Measurements from ENCODE around the gene SLC16A12. TPM values are rescaled to one million over a fixed set of nuclear protein-coding genes. Genes with fewer than 3 reads are reported as not detected.

SLC16A12 gene
- total and polyA plus RNA-seq, 2 donors (not counting 3 experiments of a cell fraction or from before 2014, with no cell fraction given), result not detected

GRCh38 chr10:89463846-89464537, 71.4 kb downstream of the SLC16A12 start:
- BruUV-seq (replicated peaks), result no TSS peak
- intact Hi-C loops (cut with micrococcal nuclease) (no loop called here), dilution Hi-C loops (cut with MboI; ENCODE audit: extremely low pct_ligation_motif_present, low sequenced_read_pairs) (no loop called here)
- no peak overlapping the region for H2AFZ ChIP-seq (ENCODE audit: low read depth, low read length)
- H3K9me3 ChIP-seq (replicated peaks; ENCODE audit: control insufficient read depth, insufficient read depth, low read length), result no peaks in the 10 kb centered on the region
- H3K36me3 ChIP-seq (ENCODE audit: control insufficient read depth in 2 of 2, extremely low read depth in 1 of 2, insufficient read depth in 2 of 2, low read length in 2 of 2), result no peaks in the 10 kb centered on the region
- H4K20me1 ChIP-seq (replicated peaks; ENCODE audit: control insufficient read depth, extremely low read depth, insufficient read depth, low read length), result no peaks in the 10 kb centered on the region
- no peaks in the 10 kb centered on the region for H3K79me2 ChIP-seq (ENCODE audit: control insufficient read depth, insufficient read depth, low read length)
- ChIA-PET CTCF (no interaction called here), POLR2A (no interaction called here)
- H3K27me3 ChIP-seq (ENCODE audit: control insufficient read depth in 2 of 2, insufficient read depth in 2 of 2, low read length in 2 of 2), result no peaks in the 10 kb centered on the region
- peaks cover 7% of the 10 kb centered on the region for H3K4me1 ChIP-seq (ENCODE audit: control insufficient read depth, extremely low read depth, insufficient read depth, low read length)
- no peak for DNase-seq (ENCODE audit: low read depth, low spot score)
- H3K4me2 ChIP-seq (ENCODE audit: insufficient read depth, low read length), result no peak overlapping the region
- no peak overlapping the region for H3K4me3 ChIP-seq (replicated peaks in 1 of 3; ENCODE audit: insufficient read depth in 1 of 3, low read depth in 1 of 3, low read length in 3 of 3)
- TF ChIP-seq MAX (IDR thresholded peaks at IDR 0.05; ENCODE audit: insufficient read depth, insufficient read length), result no peak
- no peak for TF ChIP-seq EZH2 (IDR thresholded peaks at IDR 0.05; ENCODE audit: borderline replicate concordance, low read depth, low read length, severe bottlenecking)
- TF ChIP-seq GATA2 (IDR thresholded peaks at IDR 0.05; ENCODE audit: insufficient read depth, insufficient read length, low read depth, low read length), result no peak
- no peak for TF ChIP-seq MYC (IDR thresholded peaks at IDR 0.05; ENCODE audit: low read depth, low read length)
- no peak for TF ChIP-seq POLR2A (IDR thresholded peaks at IDR 0.05; ENCODE audit: low read depth, low read length)
- no peak for TF ChIP-seq JUN (IDR thresholded peaks at IDR 0.05; ENCODE audit: borderline replicate concordance, insufficient read depth, insufficient read length, low read depth)
- no peak for TF ChIP-seq POLR2AphosphoS5 (IDR thresholded peaks at IDR 0.05; ENCODE audit: insufficient read depth, low read depth, low read length)
- no peak for TF ChIP-seq CTCF (IDR thresholded peaks at IDR 0.05; ENCODE audit: extremely low read depth in 1 of 2, insufficient read depth in 1 of 2, low read depth in 1 of 2, low read length in 2 of 2)
- TF ChIP-seq FOS (IDR thresholded peaks at IDR 0.05; ENCODE audit: borderline replicate concordance, insufficient read depth, low read length), result no peak
- H3K27ac ChIP-seq (ENCODE audit: insufficient read depth, low read depth, low read length), result no peak overlapping the region
- FAIRE-seq, result no peak
- no peaks in the 10 kb centered on the region for H3K9me1 ChIP-seq (replicated peaks; ENCODE audit: control insufficient read depth, extremely low read depth, insufficient read depth, low read length)
- no peak overlapping the region for H3K9ac ChIP-seq (replicated peaks; ENCODE audit: extremely low read depth, insufficient read depth, low read length)

All from endothelial cell of umbilical vein (primary cell).